GM21723 (cell line): ENCODE data around the gene ZNF157.
"Not testable (repeated sequence)": the region's sequence is repeated elsewhere in the genome, so short reads cannot be mapped to it uniquely, and the experiment has no call there.

Experiments
- ATAC-seq: cut with Tn5 transposase; IDR thresholded peaks from one replicate; pipeline ENCODE4 v1.9.1; 2021; ENCODE audit warnings: mild to moderate bottlenecking, moderate library complexity; ENCODE audit not compliant: unreplicated experiment

ZNF157 gene

GRCh38 chrX:47370278-47370677 lies at the start of gene ZNF157:
Gene ZNF157, plus strand, starts transcription at chrX:47370578. Its CDS starts 91 bp downstream, at chrX:47370669.
- ATAC-seq = no peak

GRCh38 chrX:47321386-47321785 lies 49.0 kb upstream of the ZNF157 start:
- no peak for ATAC-seq

DNA sequence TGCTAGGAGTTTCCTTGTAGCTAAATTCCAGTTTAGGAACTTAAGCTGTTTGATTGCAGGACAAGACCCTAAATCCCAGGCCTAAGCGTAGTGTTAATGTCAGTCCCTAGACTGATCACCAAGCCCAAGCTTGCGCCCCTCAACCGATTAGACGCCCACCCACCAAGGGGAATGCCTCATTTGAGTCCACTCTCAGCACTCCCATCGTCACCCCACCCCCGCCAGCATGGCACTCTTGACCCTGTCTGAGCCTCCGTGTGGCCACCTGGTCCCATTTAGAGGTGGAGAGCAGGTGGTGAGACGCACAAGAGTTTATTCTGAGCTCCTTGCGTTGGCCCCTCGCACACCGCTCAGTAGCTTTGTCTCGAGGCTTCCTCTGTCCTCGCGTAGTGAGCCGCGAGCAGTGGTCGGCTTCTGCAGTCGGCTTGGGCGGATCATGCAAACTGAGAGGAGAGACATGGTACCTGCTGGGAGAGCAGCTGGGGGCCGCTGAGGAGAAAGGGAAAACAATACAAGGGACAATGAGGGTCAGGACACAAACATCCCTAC lies 48.5 kb upstream of the ZNF157 start:
- ATAC-seq = no peak

- ATAC-seq = no peak
Measured at GRCh38 chrX:47327902-47328301, 42.5 kb upstream of the ZNF157 start.

DNA sequence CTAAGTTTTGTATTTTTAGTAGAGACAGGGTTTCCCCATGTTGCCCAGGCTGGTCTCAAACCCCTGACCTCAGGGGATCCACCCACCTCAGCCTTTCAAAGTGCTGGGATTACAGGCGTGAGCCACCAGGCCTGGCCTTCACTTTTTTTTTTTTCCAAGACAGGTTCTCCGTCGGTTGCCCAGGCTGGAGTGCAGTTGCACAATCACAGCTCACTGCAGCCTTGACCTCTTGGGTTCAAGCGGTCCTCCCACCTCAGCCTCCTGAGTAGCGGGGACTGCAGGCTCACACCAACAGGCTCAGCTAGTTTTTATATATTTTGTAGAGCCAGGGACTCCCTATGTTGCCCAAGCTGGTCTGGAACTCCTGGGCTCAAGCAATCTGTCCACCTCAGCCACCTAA lies 37.6 kb upstream of the ZNF157 start:
- ATAC-seq = not testable (repeated sequence)

DNA sequence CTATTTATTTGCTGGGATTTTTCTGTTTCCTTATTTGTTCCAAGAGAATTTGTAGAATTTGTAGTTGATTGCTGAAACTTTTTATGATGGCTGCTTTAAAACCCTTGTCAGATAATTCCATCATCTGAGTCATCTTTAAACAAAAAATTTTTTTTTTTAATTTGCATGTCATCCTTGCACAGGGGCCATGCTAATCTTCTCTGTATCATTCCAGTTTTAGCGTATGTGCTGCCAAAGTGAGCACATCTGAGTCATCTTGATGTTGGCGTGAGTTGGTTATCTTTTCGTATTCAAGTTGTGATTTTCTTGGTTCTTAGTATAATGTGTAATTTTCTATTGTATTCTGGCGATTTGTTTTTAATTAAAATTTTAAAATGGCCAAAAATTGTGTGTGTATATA lies 18.7 kb upstream of the ZNF157 start:
- ATAC-seq = no peak

DNA sequence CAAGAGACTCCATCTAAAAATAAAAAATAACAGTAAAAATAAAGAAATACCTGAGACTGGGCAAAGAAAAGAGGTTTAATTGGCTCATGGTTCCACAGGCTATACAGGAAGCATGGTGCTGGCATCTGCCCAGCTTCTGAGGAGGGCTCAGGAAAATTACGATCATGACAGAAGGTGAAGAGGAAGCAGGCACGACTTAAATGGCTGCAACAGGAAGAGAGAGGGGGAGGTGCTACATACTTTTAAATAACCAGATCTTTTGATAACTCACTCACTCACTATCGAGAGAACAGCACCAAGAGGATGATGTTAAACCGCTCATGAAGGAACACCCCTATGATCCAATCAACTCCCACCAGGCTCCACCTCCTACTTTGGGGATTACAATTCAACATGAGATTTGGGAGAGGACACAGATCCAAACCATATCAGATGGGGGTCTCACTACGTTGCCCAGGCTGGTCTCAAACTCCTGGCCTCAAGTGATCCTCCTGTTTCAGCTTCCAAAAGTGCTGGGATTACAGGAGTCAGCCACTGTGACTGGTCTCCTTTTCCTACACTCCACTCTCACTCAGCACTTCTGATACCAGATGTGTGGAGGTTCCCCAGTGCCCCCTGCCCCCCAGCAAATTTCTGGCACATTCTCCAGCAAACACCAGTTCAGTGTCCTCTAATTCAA lies 11.9 kb upstream of the ZNF157 start:
- no peak for ATAC-seq

- no peak for ATAC-seq
Measured at GRCh38 chrX:47360423-47361179, 9.8 kb upstream of the ZNF157 start.

GRCh38 chrX:47361538-47362511 lies 8.6 kb upstream of the ZNF157 start:
- ATAC-seq = peak; percentile 91

- ATAC-seq = peak; percentile 44
Measured at GRCh38 chrX:47366041-47366722, 4.2 kb upstream of the ZNF157 start.

- no peak for ATAC-seq
Measured at GRCh38 chrX:47373198-47373597, 2.8 kb downstream of the ZNF157 start.

DNA sequence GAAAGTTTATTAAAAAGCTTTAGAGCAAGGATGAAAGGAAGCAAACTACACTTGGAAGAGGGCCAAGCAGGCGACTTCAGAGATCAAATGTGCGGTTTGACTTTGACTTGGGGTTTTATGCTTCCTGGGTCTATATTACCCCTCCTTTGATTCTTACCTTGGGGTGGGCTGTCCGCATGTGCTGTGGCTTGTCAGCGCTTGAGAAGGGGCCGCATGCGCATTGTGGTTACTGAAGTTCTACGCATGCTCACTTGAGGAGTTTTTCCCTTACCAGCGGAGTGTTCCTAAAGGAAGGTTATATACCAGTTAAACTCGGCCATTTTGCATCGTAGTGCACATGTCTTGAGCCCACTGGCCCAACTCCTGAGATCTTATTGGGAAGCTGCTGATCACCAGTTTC lies 9.9 kb downstream of the ZNF157 start:
- no peak for ATAC-seq

DNA sequence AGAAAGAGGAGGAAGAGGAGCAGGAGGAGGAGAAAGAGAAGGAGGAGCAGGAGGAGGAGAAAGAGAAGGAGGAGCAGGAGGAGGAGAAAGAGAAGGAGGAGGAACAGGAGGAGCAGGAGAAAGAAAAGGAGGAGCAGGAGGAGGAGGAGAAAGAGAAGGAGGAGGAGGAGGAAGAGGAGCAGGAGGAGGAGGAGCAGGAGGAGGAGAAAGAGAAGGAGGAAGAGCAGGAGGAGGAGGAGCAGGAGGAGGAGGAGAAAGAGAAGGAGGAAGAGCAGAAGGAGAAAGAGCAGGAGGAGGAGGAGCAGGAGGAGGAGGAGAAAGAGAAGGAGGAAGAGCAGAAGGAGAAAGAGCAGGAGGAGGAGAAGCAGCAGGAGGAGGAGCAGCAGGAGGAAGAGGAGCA lies 10.5 kb downstream of the ZNF157 start:
- not testable (repeated sequence) for ATAC-seq

GRCh38 chrX:47384502-47384901 lies 14.1 kb downstream of the ZNF157 start:
- ATAC-seq = no peak

DNA sequence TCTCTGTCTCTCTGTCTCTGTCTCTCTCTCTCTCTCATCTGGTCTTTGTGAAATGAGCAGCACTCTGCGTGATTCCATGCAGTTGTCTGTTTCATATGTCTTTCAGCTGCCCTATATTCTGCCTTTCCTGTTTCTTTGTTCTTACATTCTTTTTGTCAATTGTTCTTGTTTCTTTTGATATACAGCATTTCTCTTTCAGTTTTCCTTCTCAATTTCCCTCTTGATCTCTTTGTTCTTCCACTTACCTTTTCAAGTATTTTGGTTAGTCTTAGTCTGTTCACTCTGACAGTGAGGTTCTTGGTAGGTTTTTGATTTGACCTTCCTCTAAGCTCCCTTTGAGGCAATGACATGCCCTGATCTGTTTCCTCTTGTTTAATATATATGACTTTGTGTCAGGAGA lies 20.4 kb downstream of the ZNF157 start:
- no peak for ATAC-seq

DNA sequence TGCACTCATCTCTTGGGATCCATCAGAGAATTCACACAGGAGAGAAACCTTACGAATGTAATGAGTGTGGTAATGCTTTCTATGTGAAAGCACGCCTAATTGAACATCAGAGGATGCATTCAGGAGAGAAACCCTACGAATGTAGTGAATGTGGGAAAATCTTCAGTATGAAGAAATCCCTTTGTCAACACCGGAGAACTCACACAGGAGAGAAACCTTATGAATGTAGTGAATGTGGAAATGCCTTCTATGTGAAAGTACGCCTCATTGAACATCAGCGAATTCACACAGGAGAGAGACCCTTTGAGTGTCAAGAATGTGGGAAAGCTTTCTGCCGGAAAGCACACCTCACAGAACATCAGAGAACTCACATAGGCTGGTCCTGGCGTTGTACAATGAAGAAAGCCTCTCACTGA lies 42.8 kb downstream of the ZNF157 start:
- ATAC-seq = no peak

- ATAC-seq = no peak
Measured at GRCh38 chrX:47420265-47420664, 49.9 kb downstream of the ZNF157 start.

- ATAC-seq = no peak
Measured at GRCh38 chrX:47420962-47421361, 50.6 kb downstream of the ZNF157 start.

GRCh38 chrX:47422444-47422843 lies 52.1 kb downstream of the ZNF157 start:
- no peak for ATAC-seq

DNA sequence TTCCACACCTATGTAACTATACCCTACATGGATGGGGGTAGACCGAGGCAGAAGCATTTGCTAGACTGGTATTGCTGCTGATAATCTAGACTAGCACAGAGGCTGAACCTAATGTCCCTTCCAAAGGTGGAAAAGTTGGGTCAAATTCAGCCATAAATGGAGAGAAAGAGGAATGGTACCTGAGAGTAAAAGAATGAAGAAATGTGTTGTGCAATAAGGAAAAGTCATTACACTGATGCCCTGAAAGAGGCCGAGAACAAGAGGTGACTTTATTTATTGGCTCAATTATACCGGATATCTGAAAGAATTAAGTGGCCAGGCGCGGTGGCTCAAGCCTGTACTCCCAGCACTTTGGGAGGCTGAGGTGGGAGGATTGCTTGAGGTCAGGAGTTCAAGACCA lies 60.5 kb downstream of the ZNF157 start:
- ATAC-seq = no peak
